ENCODE measurements around the gene SMIM1.
A peak's percentile ranks its signal among the peaks of the same experiment; 100 is the strongest.
"Not testable (repeated sequence)": the region's sequence is repeated elsewhere in the genome, so short reads cannot be mapped to it uniquely, and the experiment has no call there.

Gene SMIM1

DNA sequence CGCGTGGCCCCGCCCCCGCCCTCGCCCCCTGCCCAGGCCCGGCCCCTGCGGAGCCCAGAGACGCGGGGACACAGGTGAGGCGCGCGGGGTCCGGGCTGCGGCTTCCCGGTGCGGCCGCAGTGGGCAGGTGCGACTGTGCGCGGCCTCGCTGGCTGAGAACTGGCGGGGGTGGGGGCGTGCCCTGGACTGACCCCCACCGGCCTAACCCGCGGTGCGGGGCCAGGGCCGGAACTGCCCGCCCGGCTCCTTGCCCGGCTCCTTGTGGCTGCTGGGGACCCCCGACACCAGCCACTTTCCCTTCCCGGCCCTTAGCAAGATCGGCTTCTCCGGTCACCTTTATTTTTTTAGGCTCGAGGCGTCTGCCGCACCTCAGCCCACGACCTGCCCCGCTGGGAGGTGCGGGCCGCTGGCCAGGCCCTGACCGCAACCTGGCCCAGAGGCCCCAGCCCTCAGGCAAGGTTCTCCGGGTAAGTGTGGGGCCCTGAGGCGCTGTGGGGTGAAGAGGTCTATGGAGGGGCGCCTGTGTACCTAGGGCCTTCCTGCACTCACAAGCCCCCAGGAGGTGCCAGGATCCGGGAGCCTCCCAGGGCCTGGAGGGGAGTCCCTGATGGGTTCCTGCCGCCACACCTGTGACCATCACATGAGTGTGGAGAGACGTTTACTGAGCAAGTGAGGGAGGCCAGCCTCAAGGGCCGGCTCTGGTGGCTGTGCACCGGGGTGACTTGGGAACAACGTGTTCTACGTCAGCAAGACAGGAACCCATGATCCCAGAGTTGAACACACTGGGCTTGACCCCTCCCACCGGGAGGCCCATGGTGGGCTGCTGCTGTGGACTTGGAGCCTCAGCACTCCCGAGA, at the start of gene SMIM1:
Gene SMIM1, plus strand, starts transcription at position 35 of the 857 bp plus-strand sequence. CDS start 2,625 bp downstream, outside the sequence.
- no peak for DNase-seq (ENCODE audit: low read depth, low spot score)
- peak within 1 kb of the TSS; percentile 62 for H3K4me3 ChIP-seq (ENCODE audit: low read depth, low read length)
- TF ChIP-seq CTCF (IDR thresholded peaks at IDR 0.05; ENCODE audit: insufficient read depth, low read length, missing control alignments), result no peak
- ChIA-PET CTCF (no interaction called here), POLR2A (no interaction called here)

- CTCF ChIA-PET, result interaction anchor here (1.4 kb wide), 1 partner anchor 13 kb away, joined by 3 read pairs; no protein-coding TSS in a partner anchor
Observed at GRCh38 chr1:3722846-3723245, 49.7 kb upstream of the SMIM1 start.

GRCh38 chr1:3724416-3725030, 48.0 kb upstream of the SMIM1 start:
- POLR2A ChIA-PET; H3K4me3 ChIP-seq (ENCODE audit: low read depth, low read length); DNase-seq (ENCODE audit: low read depth, low spot score): not testable (repeated sequence)
- CTCF ChIA-PET, result interaction anchor here (0.6 to 1.8 kb wide), 40 partner anchors 9 to 272 kb away, joined by 3 to 23 read pairs (median 4); partner anchors contain the start of gene LRRC47
- peak; percentile 91 for TF ChIP-seq CTCF (IDR thresholded peaks at IDR 0.05; ENCODE audit: insufficient read depth, low read length, missing control alignments)

More at GRCh38 chr1:3722846-3723245, 49.7 kb upstream of the SMIM1 start:
- DNase-seq (ENCODE audit: low read depth, low spot score), result no peak
- no peak overlapping the region for H3K4me3 ChIP-seq (ENCODE audit: low read depth, low read length)
- no peak for TF ChIP-seq CTCF (IDR thresholded peaks at IDR 0.05; ENCODE audit: insufficient read depth, low read length, missing control alignments)
- POLR2A ChIA-PET, result no interaction called here

GRCh38 chr1:3725366-3725765, 47.2 kb upstream of the SMIM1 start:
- ChIA-PET CTCF (interaction anchor here (1.0 to 1.8 kb wide), 14 partner anchors 8 to 273 kb away, joined by 3 to 23 read pairs (median 6); no protein-coding TSS in a partner anchor), POLR2A (no interaction called here)
- no peak for DNase-seq (ENCODE audit: low read depth, low spot score)

GRCh38 chr1:3727042-3727824, 45.3 kb upstream of the SMIM1 start:
- ChIA-PET CTCF (interaction anchor here (0.7 to 1.7 kb wide), 11 partner anchors 9 to 274 kb away, joined by 3 to 10 read pairs (median 4); partner anchors contain the start of gene CCDC27), POLR2A (no interaction called here)
- TF ChIP-seq CTCF (IDR thresholded peaks at IDR 0.05; ENCODE audit: insufficient read depth, low read length, missing control alignments), result peak; percentile 56
- no peak for DNase-seq (ENCODE audit: low read depth, low spot score)
- H3K4me3 ChIP-seq (ENCODE audit: low read depth, low read length), result no peak overlapping the region

More at GRCh38 chr1:3725366-3725765, 47.2 kb upstream of the SMIM1 start:
- TF ChIP-seq CTCF (IDR thresholded peaks at IDR 0.05; ENCODE audit: insufficient read depth, low read length, missing control alignments), result no peak
- H3K4me3 ChIP-seq (ENCODE audit: low read depth, low read length), result no peak overlapping the region
